GM21825 (cell line): ENCODE results near the gene GPD1.
A peak's percentile ranks its signal among the peaks of the same experiment; 100 is the strongest.

Source experiments
- ATAC-seq: cut with Tn5 transposase; IDR thresholded peaks from one replicate; pipeline ENCODE4 v1.9.1; 2021; ENCODE audit warnings: mild to moderate bottlenecking, moderate library complexity; ENCODE audit not compliant: unreplicated experiment

Gene GPD1

GRCh38 chr12:50099302-50100008 lies 4.4 kb upstream of the GPD1 start:
- ATAC-seq = no peak

- ATAC-seq = no peak
These were observed 3.2 kb upstream of the GPD1 start for GRCh38 chr12:50100561-50100960.

GRCh38 chr12:50101663-50102062 lies 2.1 kb upstream of the GPD1 start:
- ATAC-seq = no peak

GRCh38 chr12:50102131-50102531 lies 1.7 kb upstream of the GPD1 start:
- ATAC-seq = no peak

- ATAC-seq = no peak
These were observed 1.0 kb upstream of the GPD1 start for GRCh38 chr12:50102646-50103309.

- no peak for ATAC-seq
These were observed 457 bp upstream of the GPD1 start for GRCh38 chr12:50103351-50103750.

- no peak for ATAC-seq
These were observed 884 bp downstream of the GPD1 start for GRCh38 chr12:50104417-50105366.

GRCh38 chr12:50105913-50106450 lies 2.2 kb downstream of the GPD1 start:
- ATAC-seq = no peak

- no peak for ATAC-seq
These were observed 3.1 kb downstream of the GPD1 start for GRCh38 chr12:50106907-50107306.

- no peak for ATAC-seq
These were observed 3.8 kb downstream of the GPD1 start for GRCh38 chr12:50107416-50108268.

GRCh38 chr12:50109319-50109718 lies 5.5 kb downstream of the GPD1 start:
- no peak for ATAC-seq

- ATAC-seq = no peak
These were observed 6.4 kb downstream of the GPD1 start for GRCh38 chr12:50110127-50110761.

GRCh38 chr12:50110762-50111351 lies 7.0 kb downstream of the GPD1 start:
- ATAC-seq = no peak

GRCh38 chr12:50111395-50111692 lies 7.5 kb downstream of the GPD1 start:
- ATAC-seq = no peak

- peak; percentile 69 for ATAC-seq
These were observed 8.1 kb downstream of the GPD1 start, which contains the start of gene COX14 for GRCh38 chr12:50111693-50112455. TSS of gene COX14 (plus strand) at chr12:50112236. CDS start at chr12:50120044, 7,808 bp downstream.

GRCh38 chr12:50112456-50113218 lies 8.8 kb downstream of the GPD1 start:
- no peak for ATAC-seq

GRCh38 chr12:50117057-50117622 lies 13.3 kb downstream of the GPD1 start:
- no peak for ATAC-seq

GRCh38 chr12:50119387-50119786 lies 15.6 kb downstream of the GPD1 start:
- no peak for ATAC-seq
